NCI-H748 treated with DMSO at 0.1 percent for 48 hours (cell line): ENCODE results near the gene MAP4K1.

ENCODE experiments used
- DNase-seq: peaks from one replicate; lab custom pipeline; 2025; lab: John Stamatoyannopoulos, UW

Gene MAP4K1

GRCh38 chr19:38617764-38618589 lies at the start of gene MAP4K1:
Gene MAP4K1 (minus strand): TSS chr19:38617953. CDS start chr19:38617895, 58 bp downstream.
- DNase-seq, result peak; percentile 28

GRCh38 chr19:38666663-38667511 lies 49.1 kb upstream of the MAP4K1 start:
- DNase-seq, result no peak

- no peak for DNase-seq
Observed at GRCh38 chr19:38665950-38666662, 48.4 kb upstream of the MAP4K1 start.

DNA sequence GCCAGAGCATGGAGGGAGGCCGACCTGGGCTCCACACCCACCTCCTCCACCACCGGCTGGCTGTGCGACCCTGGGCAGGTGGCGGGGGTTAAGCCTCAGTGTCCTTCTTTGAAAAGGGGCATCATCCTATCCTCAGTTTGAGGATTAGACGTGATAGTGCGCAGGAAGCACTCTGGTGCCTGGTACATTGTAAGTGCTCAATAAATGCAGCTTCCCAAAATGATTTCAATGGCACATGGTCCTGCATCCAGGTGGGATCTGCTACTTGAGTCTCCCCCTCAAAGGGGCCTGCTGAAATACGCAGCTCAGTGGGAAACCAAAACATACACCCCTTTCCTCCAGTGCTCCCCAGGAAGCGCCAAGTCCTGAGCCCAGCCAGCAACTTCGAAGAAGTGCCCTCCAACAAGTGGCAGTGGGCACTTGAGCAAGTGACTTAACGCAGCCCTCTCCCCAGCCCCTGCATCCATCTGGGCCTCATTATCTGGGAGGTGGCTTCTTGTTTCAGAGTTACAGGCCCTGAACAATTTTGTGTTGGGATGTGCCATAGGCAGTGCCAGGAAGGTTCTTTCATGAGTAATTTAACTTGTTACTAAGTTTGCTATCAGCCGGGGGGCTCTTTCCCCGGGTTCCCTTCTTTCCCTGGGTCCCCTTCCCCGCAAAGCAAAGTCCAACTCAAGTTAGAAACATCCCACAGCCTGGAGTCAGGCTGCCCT lies 47.6 kb upstream of the MAP4K1 start:
- DNase-seq, result no peak

GRCh38 chr19:38664503-38665211 lies 46.9 kb upstream of the MAP4K1 start:
- no peak for DNase-seq

DNA sequence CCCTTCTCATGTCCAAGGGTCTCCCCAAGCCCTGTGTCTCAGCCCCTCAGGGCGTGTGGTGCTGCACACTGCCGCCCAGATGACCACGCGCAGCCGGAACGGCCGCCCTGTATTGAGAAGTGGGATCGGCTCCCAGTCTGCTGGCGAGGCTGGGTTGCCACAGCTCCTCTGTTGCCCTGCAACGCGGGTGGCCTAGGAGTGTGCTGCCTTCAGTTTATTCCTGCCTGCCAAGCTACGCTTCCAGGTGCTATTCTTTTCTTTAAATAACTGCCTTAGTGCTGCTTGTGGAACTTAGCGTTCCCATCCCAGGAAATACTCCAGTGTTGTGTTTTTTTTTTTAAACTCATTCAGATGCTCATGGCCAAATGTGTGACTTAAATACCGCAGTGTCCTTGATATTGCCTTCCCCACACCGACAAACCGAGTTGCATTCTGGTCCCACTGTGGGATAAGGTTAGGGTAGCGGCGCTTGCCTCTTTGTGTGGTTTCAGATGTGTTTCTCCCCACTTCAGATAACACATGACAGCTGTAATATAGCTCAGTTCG lies 46.3 kb upstream of the MAP4K1 start:
- no peak for DNase-seq

DNA sequence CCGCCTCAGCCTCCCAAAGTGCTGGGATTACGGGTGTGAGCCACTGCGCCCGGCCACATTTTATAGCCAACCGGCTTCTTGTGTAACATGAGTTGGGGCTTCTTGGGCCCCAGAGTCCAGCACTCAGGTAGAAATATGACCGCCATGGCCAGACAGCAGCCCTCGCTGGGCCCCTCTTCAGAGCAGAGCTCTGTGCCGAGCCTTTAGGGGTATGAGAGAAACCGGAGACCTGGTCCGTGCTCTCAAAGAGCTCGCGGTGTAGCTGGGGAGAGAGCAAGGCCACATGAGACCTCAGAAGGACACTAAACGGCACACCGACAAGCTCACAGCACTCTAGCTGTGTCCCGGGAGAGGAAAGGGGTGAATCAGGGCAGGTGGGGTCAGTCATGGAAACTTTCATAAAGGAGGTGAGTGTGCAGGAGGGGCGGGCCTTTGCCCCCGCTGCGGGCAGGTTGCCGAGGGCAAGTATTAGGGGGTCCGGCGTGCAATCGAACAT lies 45.5 kb upstream of the MAP4K1 start:
- no peak for DNase-seq

DNA sequence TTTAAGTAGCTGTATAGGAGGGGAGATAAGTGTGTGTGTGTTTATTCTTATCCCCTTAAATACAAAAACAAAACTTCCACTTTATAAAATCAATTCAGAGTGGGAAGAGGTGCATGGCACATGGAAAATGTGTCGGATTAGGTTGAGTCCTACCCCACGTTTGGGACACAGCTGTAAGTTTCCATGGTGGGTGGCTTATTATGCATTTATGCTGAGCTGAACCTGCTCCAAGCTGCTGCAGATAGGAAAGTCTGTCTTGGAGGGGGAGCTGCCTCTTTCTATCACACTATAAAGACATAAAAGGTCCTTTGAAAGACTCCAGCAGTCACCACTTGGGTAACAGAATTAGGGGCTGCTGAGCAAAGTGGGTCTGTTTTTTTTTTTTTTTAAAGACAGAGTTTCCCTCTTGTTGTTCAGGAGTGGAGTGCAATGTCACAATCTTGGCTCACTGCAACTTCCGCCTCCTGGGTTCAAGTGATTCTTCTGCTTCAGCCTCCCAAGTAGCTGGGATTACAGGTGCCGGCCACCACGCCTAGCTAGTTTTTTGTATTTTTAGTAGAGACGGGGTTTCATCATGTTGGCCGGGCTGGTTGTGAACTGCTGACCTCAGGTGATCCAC lies 44.9 kb upstream of the MAP4K1 start:
- DNase-seq, result no peak

- no peak for DNase-seq
Observed at GRCh38 chr19:38661996-38662395, 44.2 kb upstream of the MAP4K1 start.

GRCh38 chr19:38661136-38661535 lies 43.4 kb upstream of the MAP4K1 start:
- DNase-seq, result no peak

GRCh38 chr19:38660724-38661123 lies 43.0 kb upstream of the MAP4K1 start:
- DNase-seq, result no peak

GRCh38 chr19:38658462-38659306 lies 40.9 kb upstream of the MAP4K1 start:
- no peak for DNase-seq

DNA sequence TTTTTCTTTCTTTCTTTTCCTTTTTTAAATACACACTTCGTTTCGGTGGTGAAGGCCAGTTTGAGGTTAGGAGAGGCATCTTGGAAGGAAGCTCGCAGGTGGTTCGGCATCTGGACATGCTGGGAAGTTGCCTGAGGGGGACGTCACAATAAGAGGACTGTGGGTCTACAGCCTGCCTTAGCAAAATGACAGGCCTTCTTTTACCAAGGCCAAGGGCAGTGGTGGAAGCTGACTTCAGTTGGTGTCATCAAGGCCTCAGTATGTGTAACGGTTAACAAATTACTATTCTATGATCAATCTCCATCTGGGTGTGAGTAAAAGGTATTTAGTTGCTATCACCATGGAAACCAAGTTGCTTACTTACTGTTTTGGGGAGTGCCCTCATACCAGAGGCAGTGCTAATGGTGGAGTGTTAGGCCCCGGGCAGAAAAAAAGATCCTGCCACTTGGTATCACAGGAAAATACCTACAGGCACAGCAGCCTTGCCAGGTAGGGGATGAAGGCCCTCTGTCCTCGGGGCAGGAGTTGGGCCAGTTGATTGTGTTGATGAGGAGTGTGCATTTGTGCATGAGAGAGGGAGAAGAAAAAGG lies 40.0 kb upstream of the MAP4K1 start:
- no peak for DNase-seq

- no peak for DNase-seq
Observed at GRCh38 chr19:38656171-38656981, 38.6 kb upstream of the MAP4K1 start.

DNA sequence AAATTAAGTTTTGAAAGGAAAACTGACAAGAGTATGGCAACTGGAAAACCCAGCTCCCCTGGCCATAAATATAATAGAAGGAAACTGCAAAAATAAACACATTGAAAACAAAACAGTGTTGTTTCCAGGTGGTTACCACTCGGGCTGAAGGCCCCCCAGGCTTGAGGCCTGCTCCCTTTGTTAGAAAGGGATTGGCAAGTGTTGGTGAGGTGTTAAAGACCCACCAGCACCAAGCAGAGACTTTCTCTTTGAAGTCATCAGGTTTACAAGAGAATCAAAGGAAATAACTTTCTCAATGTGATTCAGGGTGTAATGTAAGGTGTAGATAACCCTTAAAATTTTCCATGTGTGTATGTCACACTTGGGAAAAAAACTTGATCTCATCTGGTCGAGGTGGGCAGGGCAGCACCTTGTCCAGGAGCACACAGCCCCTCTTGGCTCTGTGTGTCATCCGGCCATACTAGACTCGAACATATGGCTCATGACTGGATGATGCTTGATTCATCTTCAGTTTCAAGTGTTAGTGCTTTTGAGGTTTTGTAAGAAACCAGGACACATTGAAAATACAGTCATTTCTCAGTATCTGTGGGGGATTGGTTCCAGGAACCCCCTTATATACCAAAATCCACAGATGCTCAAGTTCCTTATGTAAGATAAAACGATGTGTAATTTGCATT lies 37.5 kb upstream of the MAP4K1 start:
- DNase-seq, result no peak

GRCh38 chr19:38654628-38655055 lies 36.9 kb upstream of the MAP4K1 start:
- no peak for DNase-seq

GRCh38 chr19:38653028-38653571 lies 35.3 kb upstream of the MAP4K1 start:
- peak; percentile 8 for DNase-seq
